Measurements from ENCODE around the gene RIPPLY3.
A peak's percentile ranks its signal among the peaks of the same experiment; 100 is the strongest.
"Not testable (repeated sequence)": the region's sequence is repeated elsewhere in the genome, so short reads cannot be mapped to it uniquely, and the experiment has no call there.

Gene RIPPLY3

GRCh38 chr21:37026499-37026898 lies 20.0 kb downstream of the RIPPLY3 start:
- DNase-seq: no peak

GRCh38 chr21:37028570-37028969 lies 22.1 kb downstream of the RIPPLY3 start:
- DNase-seq: no peak

GRCh38 chr21:37030864-37031263 lies 24.4 kb downstream of the RIPPLY3 start:
- no peak for DNase-seq

GRCh38 chr21:37032293-37032692 lies 25.8 kb downstream of the RIPPLY3 start:
- no peak for DNase-seq

- DNase-seq: no peak
These were observed 26.5 kb downstream of the RIPPLY3 start for GRCh38 chr21:37032877-37033471.

- DNase-seq: not testable (repeated sequence)
These were observed 27.9 kb downstream of the RIPPLY3 start for GRCh38 chr21:37034394-37034793.

GRCh38 chr21:37036177-37036576 lies 29.7 kb downstream of the RIPPLY3 start:
- no peak for DNase-seq

- no peak for DNase-seq
These were observed 33.0 kb downstream of the RIPPLY3 start for GRCh38 chr21:37039411-37040075.

- no peak for DNase-seq
These were observed 33.7 kb downstream of the RIPPLY3 start for GRCh38 chr21:37040212-37040611.

GRCh38 chr21:37041706-37042271 lies 35.3 kb downstream of the RIPPLY3 start:
- peak; percentile 18 for DNase-seq

GRCh38 chr21:37043818-37044217 lies 37.3 kb downstream of the RIPPLY3 start:
- DNase-seq: no peak

GRCh38 chr21:37044643-37045042 lies 38.1 kb downstream of the RIPPLY3 start:
- no peak for DNase-seq

GRCh38 chr21:37045149-37045548 lies 38.6 kb downstream of the RIPPLY3 start:
- DNase-seq: no peak

GRCh38 chr21:37045556-37045955 lies 39.1 kb downstream of the RIPPLY3 start:
- no peak for DNase-seq

- no peak for DNase-seq
These were observed 40.6 kb downstream of the RIPPLY3 start for GRCh38 chr21:37047079-37047478.

GRCh38 chr21:37049741-37050140 lies 43.2 kb downstream of the RIPPLY3 start:
- not testable (repeated sequence) for DNase-seq

GRCh38 chr21:37055271-37055855 lies 48.9 kb downstream of the RIPPLY3 start:
- no peak for DNase-seq

- no peak for DNase-seq
These were observed 51.1 kb downstream of the RIPPLY3 start for GRCh38 chr21:37057614-37058013.

GRCh38 chr21:37058261-37058660 lies 51.8 kb downstream of the RIPPLY3 start:
- DNase-seq: no peak

GRCh38 chr21:37059181-37059580 lies 52.7 kb downstream of the RIPPLY3 start:
- DNase-seq: no peak

GRCh38 chr21:37060296-37060695 lies 53.8 kb downstream of the RIPPLY3 start:
- DNase-seq: peak; percentile 74

GRCh38 chr21:37061926-37062592 lies 55.6 kb downstream of the RIPPLY3 start:
- no peak for DNase-seq

GRCh38 chr21:37062593-37062935 lies 56.1 kb downstream of the RIPPLY3 start:
- DNase-seq: no peak

- no peak for DNase-seq
These were observed 56.9 kb downstream of the RIPPLY3 start for GRCh38 chr21:37063433-37063832.

Measured in NCI-H1105 (cell line).